ENCODE data around the gene APOO.

GRCh38 chrX:23810279-23810678, 97.5 kb downstream of the APOO start:
- TF ChIP-seq CTCF (IDR thresholded peaks at IDR 0.05) (no peak), EZH2phosphoT487 (IDR thresholded peaks at IDR 0.05) (no peak), EZH2 (IDR thresholded peaks at IDR 0.05) (no peak)
